NCI-H2171 treated with DMSO at 0.1 percent for 48 hours (cell line): ENCODE results near the gene CHID1.

Source experiments
- DNase-seq: peaks from one replicate; lab custom pipeline; 2025; lab: John Stamatoyannopoulos, UW

Gene CHID1

DNA sequence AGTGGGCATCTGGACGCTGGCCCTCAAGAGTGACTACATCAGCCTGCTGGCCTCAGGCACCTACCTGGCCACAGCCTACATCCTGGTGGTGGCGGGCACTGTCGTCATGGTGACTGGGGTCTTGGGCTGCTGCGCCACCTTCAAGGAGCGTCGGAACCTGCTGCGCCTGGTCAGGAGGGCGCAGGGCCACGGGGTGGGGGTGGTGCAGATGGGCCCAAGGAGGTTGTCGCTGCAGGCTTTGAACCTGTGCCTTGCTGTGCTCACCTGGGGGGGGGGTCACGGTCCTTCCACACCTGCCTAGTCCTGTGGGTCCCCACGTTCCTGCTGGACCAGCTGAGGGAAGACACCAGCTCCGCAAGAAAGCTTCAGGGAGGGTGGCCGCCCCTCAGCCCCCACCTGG, 74.3 kb downstream of the CHID1 start:
- DNase-seq: no peak

DNA sequence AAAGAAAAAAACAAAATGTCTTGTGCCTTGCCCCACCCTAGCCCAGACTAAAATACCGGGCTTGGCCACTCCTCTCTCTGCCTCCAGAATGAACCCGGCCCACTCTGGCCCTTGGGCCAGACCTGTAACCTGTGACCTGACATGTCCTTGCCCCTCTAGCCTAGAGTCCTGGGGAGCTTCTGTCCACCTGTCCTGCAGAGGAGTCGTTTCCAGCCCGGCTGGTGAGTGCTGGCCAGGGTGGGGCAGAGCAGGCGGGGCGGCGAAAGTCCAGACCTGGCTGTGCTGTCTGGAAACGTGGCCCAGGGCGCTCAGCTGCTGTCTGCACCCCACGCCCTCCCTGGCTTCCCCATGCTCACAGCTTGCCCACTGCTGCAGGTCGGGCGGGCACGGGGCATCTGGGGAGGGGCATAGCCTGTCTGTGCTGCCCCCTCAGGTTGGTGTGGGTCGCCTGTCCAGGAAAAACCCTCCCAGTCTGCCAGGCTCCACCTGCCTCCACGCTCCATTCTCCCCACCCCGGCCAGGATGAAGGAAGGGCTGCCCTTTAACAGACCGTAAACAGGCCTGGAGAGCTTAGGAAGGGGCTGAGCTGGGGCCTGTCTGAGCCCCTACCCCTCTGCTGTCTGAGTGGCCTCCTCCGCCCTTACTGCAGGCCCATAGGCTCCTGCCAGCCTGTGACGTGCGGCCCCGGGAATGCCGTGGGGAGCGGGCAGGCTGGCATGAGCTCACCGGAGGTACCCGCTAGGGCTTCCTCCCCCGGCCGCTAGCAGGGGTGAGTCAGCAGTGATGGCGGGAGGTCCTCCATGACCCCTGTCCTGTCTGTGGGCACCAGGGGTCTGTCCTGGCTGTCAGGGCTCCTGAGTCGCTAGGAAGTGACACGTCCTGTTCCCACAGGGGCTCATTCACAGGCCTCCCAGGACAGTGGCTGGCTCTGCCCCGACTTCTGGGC, 76.0 kb downstream of the CHID1 start:
- no peak for DNase-seq

- DNase-seq: peak; percentile 3
Observed at GRCh38 chr11:833849-834311, 76.7 kb downstream of the CHID1 start.

DNA sequence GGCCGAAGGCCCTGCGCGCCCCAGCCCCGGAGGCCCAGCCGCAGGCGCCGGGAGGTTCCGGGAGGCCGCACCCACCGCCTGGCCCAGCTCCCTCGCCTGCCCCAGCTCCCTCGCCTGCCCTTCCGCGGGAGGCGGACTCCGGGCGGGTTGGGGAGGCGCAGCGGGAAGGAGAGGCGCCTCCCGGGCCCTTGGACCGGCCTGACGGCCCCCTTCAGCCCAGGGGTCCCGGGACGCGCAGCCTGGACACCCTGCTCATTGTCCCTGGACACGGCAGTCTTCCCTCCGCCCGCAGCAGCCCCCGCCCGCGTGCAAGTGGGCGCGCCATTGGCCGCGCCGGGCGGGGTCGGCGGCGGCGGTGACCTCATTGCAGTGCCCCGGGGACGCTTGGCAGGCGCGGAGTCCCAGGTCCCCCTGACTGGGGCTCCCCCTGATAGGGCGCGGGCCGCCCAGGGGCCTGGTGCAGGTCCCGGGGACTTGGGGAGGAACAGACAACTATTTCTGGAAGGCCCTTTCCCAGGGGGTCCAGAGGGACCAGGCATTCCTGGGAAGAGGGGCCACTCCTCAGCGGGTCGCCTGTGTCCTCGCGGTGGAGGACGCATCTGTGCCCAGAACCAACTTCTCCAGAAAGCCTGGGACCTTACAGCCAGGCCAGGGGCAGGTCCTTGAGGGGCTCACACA, 77.4 kb downstream of the CHID1 start:
- no peak for DNase-seq

DNA sequence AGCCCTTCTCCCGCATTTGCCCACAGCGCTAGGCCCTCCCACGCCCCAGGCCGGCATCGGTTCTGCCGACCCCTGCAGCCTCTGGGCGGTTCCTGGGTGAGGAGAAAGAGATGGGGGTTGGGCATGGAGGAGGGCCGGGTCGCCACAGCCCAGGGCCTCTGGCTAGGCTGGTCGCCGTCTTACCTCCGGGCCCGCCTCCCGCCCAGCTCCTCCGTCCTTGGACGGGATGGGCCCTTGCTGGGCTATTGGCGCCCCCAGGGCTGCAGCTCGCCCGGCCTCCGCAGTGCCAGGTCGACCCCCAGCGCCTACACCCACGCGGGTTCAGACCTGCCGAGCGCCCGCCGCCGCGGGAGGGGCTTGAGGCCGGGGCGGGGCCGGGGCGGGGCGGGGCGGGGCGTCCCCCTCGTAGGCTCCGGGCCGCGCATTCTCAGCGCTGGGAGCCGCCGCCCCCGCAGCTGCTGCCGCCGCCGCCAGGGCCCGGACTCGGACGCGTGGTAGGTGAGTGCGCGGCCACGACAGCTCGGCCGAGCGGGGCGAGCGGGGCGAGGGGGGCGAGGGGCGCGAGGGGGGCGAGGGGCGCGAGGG, 78.0 kb downstream of the CHID1 start, which contains the start of gene CD151:
CD151 (plus strand) TSS at position 424 of the 585 bp plus-strand sequence. CDS start 3,118 bp downstream, outside the sequence.
- DNase-seq: peak; percentile 7

GRCh38 chr11:831961-832528, 78.6 kb downstream of the CHID1 start:
- DNase-seq: no peak

- DNase-seq: no peak
Observed at GRCh38 chr11:831118-831864, 79.3 kb downstream of the CHID1 start.

DNA sequence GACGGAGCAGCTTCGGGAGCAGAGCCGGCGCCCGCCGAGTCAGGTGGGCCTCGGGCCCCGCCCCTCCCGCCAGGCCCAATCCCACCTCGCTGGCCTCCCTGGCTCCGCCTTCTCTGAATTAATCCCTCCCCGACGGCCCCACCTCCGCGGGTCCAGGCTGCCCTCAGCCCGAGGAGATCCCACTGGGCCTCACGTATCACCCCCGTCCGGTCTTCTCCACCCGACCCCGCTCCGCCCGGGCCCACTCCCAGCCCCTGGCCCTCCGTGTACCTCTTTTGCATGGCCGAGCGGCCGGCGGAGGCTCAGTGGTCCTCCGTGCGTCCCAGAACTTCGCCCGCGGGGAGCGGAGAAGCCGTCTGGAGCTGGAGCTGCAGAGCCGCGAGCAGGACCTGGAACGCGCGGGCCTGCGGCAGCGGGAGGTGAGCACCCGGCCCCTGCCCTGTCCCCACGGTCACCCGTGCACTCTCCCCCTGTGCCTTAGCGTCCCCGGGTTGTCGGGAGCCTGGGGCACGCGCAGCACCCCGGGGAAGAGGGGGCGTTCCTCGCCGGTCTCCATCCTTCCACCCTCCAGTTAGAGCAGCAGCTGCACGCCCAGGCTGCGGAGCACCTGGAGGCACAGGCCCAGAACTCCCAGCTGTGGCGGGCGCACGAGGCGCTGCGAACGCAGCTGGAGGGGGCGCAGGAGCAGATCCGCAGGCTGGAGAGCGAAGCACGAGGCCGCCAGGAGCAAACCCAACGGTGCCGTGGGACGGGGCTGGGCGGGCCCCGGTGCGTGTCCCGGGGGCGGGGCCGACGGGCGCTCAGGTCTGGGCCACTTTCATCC, 80.1 kb downstream of the CHID1 start:
- DNase-seq: peak; percentile 66

GRCh38 chr11:829847-830294, 80.7 kb downstream of the CHID1 start:
- no peak for DNase-seq

GRCh38 chr11:829176-829846, 81.3 kb downstream of the CHID1 start:
- no peak for DNase-seq

GRCh38 chr11:828506-829175, 82.0 kb downstream of the CHID1 start:
- no peak for DNase-seq

GRCh38 chr11:827897-828192, 82.8 kb downstream of the CHID1 start, which contains the start of gene CRACR2B:
Gene CRACR2B, plus strand, starts transcription at chr11:827919. Its CDS starts 689 bp downstream, at chr11:828608.
- no peak for DNase-seq

- peak; percentile 11 for DNase-seq
Observed at GRCh38 chr11:827146-827896, 83.3 kb downstream of the CHID1 start.

- no peak for DNase-seq
Observed at GRCh38 chr11:826836-827145, 83.8 kb downstream of the CHID1 start.

GRCh38 chr11:826227-826621, 84.4 kb downstream of the CHID1 start:
- no peak for DNase-seq

DNA sequence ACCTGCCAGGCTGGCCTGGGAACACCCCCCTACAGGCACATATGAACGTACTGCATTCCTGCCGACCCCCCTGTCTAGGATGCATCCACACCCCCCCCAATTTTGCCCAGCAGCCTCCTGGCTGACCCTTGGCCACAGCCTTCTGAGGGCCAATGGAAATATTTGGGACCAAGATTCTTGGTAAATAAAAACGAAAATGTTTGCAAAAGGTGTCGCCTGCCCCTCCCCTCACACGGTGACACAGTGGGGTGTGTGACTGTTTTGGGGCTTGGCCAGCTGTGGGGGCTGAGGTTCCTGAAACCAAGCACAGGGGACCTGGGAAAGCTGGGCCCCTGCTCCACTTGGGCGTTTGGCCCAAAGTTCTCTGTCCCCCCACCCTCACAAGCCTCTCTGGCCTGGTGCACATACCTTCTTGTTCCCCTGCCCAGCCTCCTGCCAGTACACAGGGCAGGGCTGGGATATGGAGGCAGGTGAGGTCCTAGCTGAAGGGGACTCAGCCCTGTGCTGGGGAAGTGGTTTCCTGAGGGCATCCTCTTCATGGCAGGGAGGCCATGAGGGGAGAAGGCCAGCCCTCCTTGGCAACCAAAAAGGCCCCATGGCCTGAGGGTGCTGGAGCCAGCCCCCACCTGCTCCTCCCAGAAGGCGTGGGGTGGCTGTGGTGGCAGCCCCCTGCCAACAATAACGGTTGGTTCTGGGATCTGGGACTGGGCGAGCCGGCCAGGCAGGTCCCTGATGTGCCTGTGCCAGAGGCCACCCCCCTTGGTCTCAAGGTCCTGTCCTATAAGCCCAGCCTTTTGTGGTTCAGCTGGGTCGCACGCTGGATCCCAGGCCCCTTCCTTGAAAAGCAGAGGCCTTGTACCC, 85.0 kb downstream of the CHID1 start:
- DNase-seq: no peak

DNA sequence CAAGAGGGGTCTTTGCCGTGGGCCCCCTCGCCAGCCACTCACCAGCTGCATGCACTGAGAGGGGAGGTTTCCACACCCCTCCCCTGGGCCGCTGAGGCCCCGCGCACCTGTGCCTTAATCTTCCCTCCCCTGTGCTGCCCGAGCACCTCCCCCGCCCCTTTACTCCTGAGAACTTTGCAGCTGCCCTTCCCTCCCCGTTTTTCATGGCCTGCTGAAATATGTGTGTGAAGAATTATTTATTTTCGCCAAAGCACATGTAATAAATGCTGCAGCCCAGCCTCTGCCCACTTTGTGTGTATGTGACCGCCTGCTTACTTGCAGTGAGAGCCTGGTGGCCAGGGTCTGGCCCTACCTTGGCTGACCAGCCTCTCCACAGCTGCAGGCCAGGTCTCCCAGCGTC, 85.7 kb downstream of the CHID1 start:
- no peak for DNase-seq

- DNase-seq: no peak
Observed at GRCh38 chr11:824292-824880, 86.2 kb downstream of the CHID1 start.
